ENCODE results near the gene ASZ1. TPM values are rescaled to one million over a fixed set of nuclear protein-coding genes. Genes with fewer than 3 reads are reported as not detected.

The ASZ1 gene
- total and polyA plus RNA-seq, 2 donors from 2014 or later = not detected

- Histone ChIP-seq H3K36me3 (ENCODE audit: control insufficient read depth in 2 of 3, insufficient read depth in 3 of 3, low read length in 3 of 3) (no peaks in the 10 kb centered on the region), H3K4me1 (ENCODE audit: control insufficient read depth in 2 of 3, insufficient read depth in 2 of 3, low read depth in 1 of 3, low read length in 3 of 3) (no peaks in the 10 kb centered on the region), H3K9me3 (ENCODE audit: control insufficient read depth in 2 of 3, insufficient read depth in 1 of 3, low read length in 3 of 3) (no peaks in the 10 kb centered on the region), H3K9ac (ENCODE audit: low read length in 3 of 3) (no peak overlapping the region), H3K27ac (ENCODE audit: low read depth in 2 of 2, low read length in 2 of 2) (no peak overlapping the region), H3K4me3 (ENCODE audit: low read length in 3 of 3) (no peak overlapping the region), H3K27me3 (ENCODE audit: control insufficient read depth, insufficient read depth, low read length) (no peaks in the 10 kb centered on the region)
- no peak for TF ChIP-seq CTCF (IDR thresholded peaks at IDR 0.05; ENCODE audit: borderline replicate concordance, extremely low read depth, insufficient read depth)
- intact Hi-C loops (cut with DNase I) = no loop called here
- DNase-seq = peak in 2 of 5 donors; percentile 28 to 30
- FAIRE-seq = peak; percentile 72
Measured at GRCh38 chr7:117385363-117386109, 41.8 kb downstream of the ASZ1 start.

DNA sequence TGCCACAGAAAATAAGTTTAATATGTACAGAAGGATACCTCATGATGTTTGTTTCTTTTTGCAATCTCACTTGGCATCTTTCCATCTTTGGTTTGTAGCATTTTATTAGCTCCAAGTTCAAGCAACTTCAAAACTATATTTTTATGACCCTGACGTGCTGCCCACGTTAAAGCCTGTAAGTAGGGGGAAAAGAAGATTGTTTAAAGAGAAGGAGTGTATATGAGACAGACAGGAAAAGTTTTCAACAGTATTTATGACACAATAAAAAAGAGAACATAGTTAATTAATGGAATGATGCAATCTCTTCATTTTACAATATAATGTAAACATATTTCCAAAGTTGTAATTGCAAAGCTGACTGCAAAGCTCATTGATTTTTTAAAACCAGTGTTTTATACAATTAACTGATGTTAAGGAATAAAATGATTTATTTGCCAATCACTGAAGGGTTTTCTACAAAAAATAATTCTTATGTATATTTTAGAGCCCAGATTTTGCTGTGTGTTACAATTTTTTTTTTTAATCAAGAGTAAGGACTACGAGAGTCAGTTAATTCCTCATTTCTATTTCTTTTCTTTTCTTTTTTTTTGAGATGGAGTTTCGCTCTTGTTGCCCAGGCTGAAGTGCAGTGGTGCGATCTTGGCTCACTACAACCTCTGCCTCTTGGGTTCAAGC is 42.5 kb downstream of the ASZ1 start:
- Histone ChIP-seq H3K27ac (ENCODE audit: low read depth in 2 of 2, low read length in 2 of 2) (no peak overlapping the region), H3K4me1 (ENCODE audit: control insufficient read depth in 2 of 3, insufficient read depth in 2 of 3, low read depth in 1 of 3, low read length in 3 of 3) (no peaks in the 10 kb centered on the region), H3K9me3 (ENCODE audit: control insufficient read depth in 2 of 3, insufficient read depth in 1 of 3, low read length in 3 of 3) (no peaks in the 10 kb centered on the region), H3K27me3 (ENCODE audit: control insufficient read depth, insufficient read depth, low read length) (no peaks in the 10 kb centered on the region), H3K4me3 (ENCODE audit: low read length in 3 of 3) (no peak overlapping the region), H3K9ac (ENCODE audit: low read length in 3 of 3) (no peak overlapping the region), H3K36me3 (ENCODE audit: control insufficient read depth in 2 of 3, insufficient read depth in 3 of 3, low read length in 3 of 3) (no peaks in the 10 kb centered on the region)
- no peak for FAIRE-seq
- no peak for TF ChIP-seq CTCF (IDR thresholded peaks at IDR 0.05; ENCODE audit: borderline replicate concordance, extremely low read depth, insufficient read depth)
- DNase-seq = no peak
- intact Hi-C loops (cut with DNase I) = no loop called here

GRCh38 chr7:117383483-117384189 is 43.7 kb downstream of the ASZ1 start:
- intact Hi-C loops (cut with DNase I) = no loop called here
- no peaks in the 10 kb centered on the region for H3K36me3 ChIP-seq (ENCODE audit: control insufficient read depth in 2 of 3, insufficient read depth in 3 of 3, low read length in 3 of 3)
- DNase-seq = no peak
- no peak for FAIRE-seq
- no peaks in the 10 kb centered on the region for H3K9me3 ChIP-seq (ENCODE audit: control insufficient read depth in 2 of 3, insufficient read depth in 1 of 3, low read length in 3 of 3)
- no peak overlapping the region for H3K4me3 ChIP-seq (ENCODE audit: low read length in 3 of 3)
- no peak overlapping the region for H3K27ac ChIP-seq (ENCODE audit: low read depth in 2 of 2, low read length in 2 of 2)
- H3K4me1 ChIP-seq (ENCODE audit: control insufficient read depth in 2 of 3, insufficient read depth in 2 of 3, low read depth in 1 of 3, low read length in 3 of 3) = no peaks in the 10 kb centered on the region
- no peak overlapping the region for H3K9ac ChIP-seq (ENCODE audit: low read length in 3 of 3)
- H3K27me3 ChIP-seq (ENCODE audit: control insufficient read depth, insufficient read depth, low read length) = no peaks in the 10 kb centered on the region
- TF ChIP-seq CTCF (IDR thresholded peaks at IDR 0.05; ENCODE audit: borderline replicate concordance, extremely low read depth, insufficient read depth) = no peak

All from kidney (tissue), 14 donors.